Neural cell (in vitro differentiated cells): ENCODE data around the gene ISL1. TPM values are rescaled to one million over a fixed set of nuclear protein-coding genes. Genes with fewer than 3 reads are reported as not detected.

Experiments used
- H2AFZ ChIP-seq: fragments of 200-600, 300-800 bp; sonication (generic), shearing (Covaris generic); 2 replicates; pipeline ENCODE4 v1.6.0; 2014; ENCODE audit warnings: low read depth, mild to moderate bottlenecking, antibody characterized with exemption, low read length, moderate library complexity
- H3F3A ChIP-seq: fragments of 200-600 bp; shearing (Covaris generic); 2 replicates; pipeline ENCODE4 v1.6.1; 2016; ENCODE audit warnings: mild to moderate bottlenecking, moderate library complexity, mixed read lengths, antibody characterized with exemption, low read length; ENCODE audit not compliant: insufficient read depth, poor library complexity, severe bottlenecking
- H3K27ac ChIP-seq: fragments of 200-600, 300-800 bp; sonication (generic), shearing (Covaris generic); 2 replicates; pipeline ENCODE4 v1.5.1; 2014; ENCODE audit warnings: mild to moderate bottlenecking, low read length, moderate library complexity
- H3K27me3 ChIP-seq: fragments of 300-800, 200-600 bp; sonication (generic), shearing (Covaris generic); 2 replicates; pipeline ENCODE4 v1.6.0; 2014; ENCODE audit warnings: mild to moderate bottlenecking, low read depth, low read length, moderate library complexity; ENCODE audit not compliant: insufficient read depth
- H3K36me3 ChIP-seq: fragments of 300-800, 200-600 bp; sonication (generic), shearing (Covaris generic); 2 replicates; pipeline ENCODE4 v1.5.1; 2014; ENCODE audit warnings: mild to moderate bottlenecking, antibody characterized with exemption, low read length, moderate library complexity; ENCODE audit not compliant: insufficient read depth
- H3K4me2 ChIP-seq: fragments of 300-800, 200-600 bp; sonication (generic), shearing (Covaris generic); 2 replicates; pipeline ENCODE4 v1.6.0; 2014; ENCODE audit warnings: mild to moderate bottlenecking, low read length
- H3K4me3 ChIP-seq: fragments of 300-800, 200-600 bp; sonication (generic), shearing (Covaris generic); 2 replicates; pipeline ENCODE4 v1.5.1; 2014; ENCODE audit warnings: mild to moderate bottlenecking, low read length, moderate library complexity
- H3K79me2 ChIP-seq: fragments of 200-600 bp; shearing (Covaris generic); replicated peaks from 2 replicates; pipeline ENCODE4 v1.6.0; 2014; ENCODE audit warnings: mild to moderate bottlenecking, low read length, moderate library complexity; ENCODE audit not compliant: insufficient read depth
- H3K9ac ChIP-seq: fragments of 300-800, 200-600 bp; sonication (generic), shearing (Covaris generic); 2 replicates; pipeline ENCODE4 v1.6.1; 2016; ENCODE audit warnings: mild to moderate bottlenecking, low read length, mixed read lengths
- H3K9me2 ChIP-seq: fragments of 200-600 bp; shearing (Covaris generic); 2 replicates; pipeline ENCODE4 v1.6.1; 2016; ENCODE audit warnings: mild to moderate bottlenecking, low read length, mixed read lengths; ENCODE audit not compliant: insufficient read depth
- H3K9me3 ChIP-seq: fragments of 200-600, 300-800 bp; sonication (generic), shearing (Covaris generic); 2 replicates; pipeline ENCODE4 v1.6.1; 2016; ENCODE audit warnings: mild to moderate bottlenecking, mixed run types, low read length, moderate library complexity, mixed read lengths
- H4K20me1 ChIP-seq: fragments of 200-600 bp; shearing (Covaris generic); 2 replicates; pipeline ENCODE4 v1.6.1; 2016; ENCODE audit warnings: mild to moderate bottlenecking, mixed run types; ENCODE audit not compliant: insufficient read depth
- CTCF ChIP-seq: fragments of 450-650 bp; IDR thresholded peaks from 2 replicates; pipeline ENCODE4 v1.5.1; 2014; ENCODE audit warnings: antibody characterized with exemption, mild to moderate bottlenecking, moderate library complexity; ENCODE audit not compliant: poor library complexity, severe bottlenecking
- EP300 ChIP-seq: fragments of 450-650 bp; conservative IDR thresholded peaks from 2 replicates; pipeline ENCODE4 v1.6.1; 2014; ENCODE audit warnings: antibody characterized with exemption, mild to moderate bottlenecking, moderate library complexity; ENCODE audit not compliant: poor library complexity, severe bottlenecking
- EZH2 ChIP-seq: fragments of 200-600, 300-800 bp; shearing (Covaris generic), sonication (generic); IDR thresholded peaks from 2 replicates; pipeline ENCODE4 v1.6.1; 2014; ENCODE audit warnings: antibody characterized with exemption, low read length, borderline replicate concordance, mild to moderate bottlenecking; ENCODE audit not compliant: insufficient read depth, poor library complexity, severe bottlenecking
- MXI1 ChIP-seq: fragments of 450-650 bp; conservative IDR thresholded peaks from 2 replicates; pipeline ENCODE4 v1.6.1; 2014; ENCODE audit warnings: antibody characterized with exemption, mild to moderate bottlenecking; ENCODE audit not compliant: poor library complexity, severe bottlenecking
- POLR2AphosphoS5 ChIP-seq: IDR thresholded peaks from 2 replicates; pipeline ENCODE4 v1.6.1; 2012
- RAD21 ChIP-seq: fragments of 450-650 bp; conservative IDR thresholded peaks from 2 replicates; pipeline ENCODE4 v1.6.1; 2014; ENCODE audit warnings: antibody characterized with exemption, mild to moderate bottlenecking, moderate library complexity
- REST ChIP-seq: IDR thresholded peaks from 2 replicates; pipeline ENCODE4 v1.6.1; 2012; ENCODE audit warnings: borderline replicate concordance
- SMC3 ChIP-seq: fragments of 450-650 bp; conservative IDR thresholded peaks from 2 replicates; pipeline ENCODE4 v1.6.1; 2014; ENCODE audit warnings: antibody characterized with exemption, mild to moderate bottlenecking, moderate library complexity; ENCODE audit not compliant: poor library complexity
- TAF1 ChIP-seq: IDR thresholded peaks from 2 replicates; pipeline ENCODE4 v1.6.1; 2012; ENCODE audit warnings: low read depth
- polyA plus RNA-seq: library from polyadenylated mRNA; depleted of rRNA; stranded (reverse); fragments of >200 nt; gene quantifications from 2 replicates; pipeline ENCODE4 v1.2.3, GENCODE V29; 2014

The ISL1 gene
- polyA plus RNA-seq, 1 donor from 2014 or later = 27.6 TPM

GRCh38 chr5:51394609-51395008, 11.4 kb downstream of the ISL1 start:
- Histone ChIP-seq H3K27me3 (peaks cover 98% of the 10 kb centered on the region), H3K4me2 (no peak overlapping the region), H3K9ac (no peak overlapping the region), H4K20me1 (no peaks in the 10 kb centered on the region), H3K36me3 (peaks cover 10% of the 10 kb centered on the region), H3K9me2 (no peaks in the 10 kb centered on the region), H3K27ac (no peak overlapping the region), H3K9me3 (no peaks in the 10 kb centered on the region), H3F3A (no peaks in the 10 kb centered on the region), H3K79me2 (peaks cover 70% of the 10 kb centered on the region), H3K4me3 (no peak overlapping the region), H2AFZ (no peak overlapping the region)
- TF ChIP-seq POLR2AphosphoS5 = no peak
- TF ChIP-seq SMC3 = no peak
- TF ChIP-seq TAF1 = no peak

GRCh38 chr5:51395245-51395644, 12.0 kb downstream of the ISL1 start:
- H3K79me2 ChIP-seq = peaks cover 63% of the 10 kb centered on the region
- no peak overlapping the region for H3K4me3 ChIP-seq
- H4K20me1 ChIP-seq = no peaks in the 10 kb centered on the region
- H3K27me3 ChIP-seq = peaks cover 98% of the 10 kb centered on the region
- no peaks in the 10 kb centered on the region for H3K9me2 ChIP-seq
- TF ChIP-seq REST = no peak
- TF ChIP-seq TAF1 = no peak
- TF ChIP-seq CTCF = no peak
- no peak for TF ChIP-seq SMC3
- no peak for TF ChIP-seq RAD21
- H3K9me3 ChIP-seq = no peaks in the 10 kb centered on the region
- no peak overlapping the region for H2AFZ ChIP-seq
- H3K4me2 ChIP-seq = no peak overlapping the region
- H3K36me3 ChIP-seq = peaks cover 10% of the 10 kb centered on the region
- no peak overlapping the region for H3K27ac ChIP-seq
- H3K9ac ChIP-seq = no peak overlapping the region
- no peaks in the 10 kb centered on the region for H3F3A ChIP-seq

GRCh38 chr5:51395666-51396356, 12.6 kb downstream of the ISL1 start:
- no peak overlapping the region for H2AFZ ChIP-seq
- H3K4me2 ChIP-seq = no peak overlapping the region
- no peak overlapping the region for H3K27ac ChIP-seq
- H3K4me3 ChIP-seq = no peak overlapping the region
- no peaks in the 10 kb centered on the region for H3K9me3 ChIP-seq
- H3K9me2 ChIP-seq = no peaks in the 10 kb centered on the region
- no peaks in the 10 kb centered on the region for H4K20me1 ChIP-seq
- no peak overlapping the region for H3K9ac ChIP-seq
- H3K79me2 ChIP-seq = peaks cover 58% of the 10 kb centered on the region
- H3F3A ChIP-seq = no peaks in the 10 kb centered on the region
- H3K27me3 ChIP-seq = peaks cover 98% of the 10 kb centered on the region
- peaks cover 10% of the 10 kb centered on the region for H3K36me3 ChIP-seq
- TF ChIP-seq POLR2AphosphoS5 (no peak), MXI1 (no peak), SMC3 (no peak), EP300 (no peak), RAD21 (no peak), TAF1 (no peak), CTCF (no peak), REST (no peak), EZH2 (no peak)
